HEK293T (cell line): ENCODE measurements around the gene MB.

ENCODE experiments used
- CTCF ChIA-PET: fragments of 350-600 bp; formaldehyde crosslinking; extraction: SDS; loops from one replicate; lab custom pipeline; 2021; ENCODE audit warnings: antibody characterized with exemption, inconsistent platforms; lab: Yijun Ruan, JAX
- POLR2A ChIA-PET: fragments of 350-600 bp; formaldehyde crosslinking; extraction: SDS; loops from one replicate; lab custom pipeline; 2020; ENCODE audit warnings: antibody characterized with exemption, inconsistent platforms; lab: Yijun Ruan, JAX
- DNase-seq: peaks from one replicate; pipeline ENCODE4 v3.0.0; 2012; ENCODE audit warnings: mixed read lengths; ENCODE audit errors: extremely low spot score
- ARNT ChIP-seq: fragments of 450-650 bp; IDR thresholded peaks from 2 replicates; pipeline ENCODE4 v1.6.1; 2017; ENCODE audit warnings: mild to moderate bottlenecking
- BHLHE40 ChIP-seq: fragments of 450-650 bp; IDR thresholded peaks from 2 replicates; pipeline ENCODE4 v1.6.1; 2016; ENCODE audit warnings: mild to moderate bottlenecking, moderate library complexity, borderline replicate concordance
- CTBP1 ChIP-seq: fragments of 450-650 bp; IDR thresholded peaks from 2 replicates; pipeline ENCODE4 v1.6.1; 2016; ENCODE audit warnings: borderline replicate concordance
- ELF4 ChIP-seq: fragments of 450-650 bp; IDR thresholded peaks from 2 replicates; pipeline ENCODE4 v1.6.1; 2017; ENCODE audit warnings: antibody characterized with exemption
- FOXA1 ChIP-seq: fragments of 450-650 bp; IDR thresholded peaks from 2 replicates; pipeline ENCODE4 v1.6.1; 2016; ENCODE audit warnings: mild to moderate bottlenecking
- FOXK2 ChIP-seq: fragments of 450-650 bp; IDR thresholded peaks from 2 replicates; pipeline ENCODE4 v1.6.1; 2016; ENCODE audit warnings: mild to moderate bottlenecking
- FOXM1 ChIP-seq: fragments of 450-650 bp; IDR thresholded peaks from 2 replicates; pipeline ENCODE4 v1.6.1; 2017; ENCODE audit warnings: mild to moderate bottlenecking, borderline replicate concordance
- HDGF ChIP-seq: fragments of 450-650 bp; IDR thresholded peaks from 2 replicates; pipeline ENCODE4 v1.6.1; 2017; ENCODE audit warnings: antibody characterized with exemption, borderline replicate concordance
- L3MBTL2 ChIP-seq: fragments of 450-650 bp; conservative IDR thresholded peaks from 2 replicates; pipeline ENCODE4 v1.6.1; 2016; ENCODE audit warnings: mild to moderate bottlenecking
- LEF1 ChIP-seq: fragments of 450-650 bp; IDR thresholded peaks from 2 replicates; pipeline ENCODE4 v1.6.1; 2017; ENCODE audit warnings: mild to moderate bottlenecking, borderline replicate concordance
- NFRKB ChIP-seq: fragments of 450-650 bp; IDR thresholded peaks from 2 replicates; pipeline ENCODE4 v1.6.1; 2016; ENCODE audit warnings: mild to moderate bottlenecking, moderate library complexity
- SP1 ChIP-seq: fragments of 450-650 bp; IDR thresholded peaks from 2 replicates; pipeline ENCODE4 v1.6.1; 2017
- SUZ12 ChIP-seq: fragments of 450-650 bp; IDR thresholded peaks from 2 replicates; pipeline ENCODE4 v1.6.1; 2016; ENCODE audit warnings: mild to moderate bottlenecking
- TARDBP ChIP-seq: fragments of 450-650 bp; IDR thresholded peaks from 2 replicates; pipeline ENCODE4 v1.6.1; 2016
- ZNF384 ChIP-seq: fragments of 450-650 bp; IDR thresholded peaks from 2 replicates; pipeline ENCODE4 v1.6.1; 2016
- TF ChIP-seq, protein P1 (sequence below): fragments of 450-650 bp; IDR thresholded peaks from 2 replicates; pipeline ENCODE4 v1.6.1; 2016

Gene MB

DNA sequence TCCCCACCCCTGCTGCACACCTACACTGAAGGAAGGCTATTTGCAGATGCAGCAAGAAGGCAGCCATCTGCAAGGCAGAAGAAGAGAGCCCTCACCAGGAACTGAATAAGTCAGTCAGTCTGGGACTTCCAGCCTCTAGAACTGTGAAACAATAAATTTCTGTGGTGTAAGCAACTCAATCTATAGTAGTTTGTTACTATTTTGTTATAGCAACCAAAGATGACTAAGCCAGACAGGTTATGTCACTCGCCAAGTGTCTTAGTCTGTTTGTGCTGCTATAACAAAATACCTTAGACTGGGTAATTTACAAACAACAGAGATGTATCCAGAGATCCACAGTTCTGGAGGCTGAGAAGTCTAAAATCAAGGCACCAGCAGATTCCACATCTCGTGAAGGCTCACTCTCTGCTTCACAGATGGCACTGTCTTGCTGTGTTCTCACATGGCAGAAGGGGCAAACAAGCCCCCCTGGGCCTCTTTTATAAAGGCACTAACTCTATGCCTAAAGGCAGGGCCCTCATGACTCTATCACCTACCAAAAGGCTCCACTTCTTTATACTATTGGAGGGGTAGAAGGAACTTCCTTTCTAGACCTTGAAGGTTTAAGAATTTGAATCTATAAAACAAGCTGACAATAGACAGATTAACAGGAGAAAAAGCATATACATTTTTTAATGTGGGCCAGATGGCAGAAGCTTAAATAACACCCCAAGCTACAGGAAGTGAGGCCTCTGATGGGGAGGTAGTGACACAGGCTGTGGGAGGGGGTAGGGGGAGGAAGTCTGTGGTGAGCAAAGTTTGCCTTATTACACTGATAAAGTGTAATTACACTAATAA is 43.4 kb upstream of the MB start:
- no peak for DNase-seq
- POLR2A ChIA-PET: no interaction called here
- no peak for TF ChIP-seq BHLHE40
- TF ChIP-seq FOXM1: no peak
- CTCF ChIA-PET: no interaction called here

DNA sequence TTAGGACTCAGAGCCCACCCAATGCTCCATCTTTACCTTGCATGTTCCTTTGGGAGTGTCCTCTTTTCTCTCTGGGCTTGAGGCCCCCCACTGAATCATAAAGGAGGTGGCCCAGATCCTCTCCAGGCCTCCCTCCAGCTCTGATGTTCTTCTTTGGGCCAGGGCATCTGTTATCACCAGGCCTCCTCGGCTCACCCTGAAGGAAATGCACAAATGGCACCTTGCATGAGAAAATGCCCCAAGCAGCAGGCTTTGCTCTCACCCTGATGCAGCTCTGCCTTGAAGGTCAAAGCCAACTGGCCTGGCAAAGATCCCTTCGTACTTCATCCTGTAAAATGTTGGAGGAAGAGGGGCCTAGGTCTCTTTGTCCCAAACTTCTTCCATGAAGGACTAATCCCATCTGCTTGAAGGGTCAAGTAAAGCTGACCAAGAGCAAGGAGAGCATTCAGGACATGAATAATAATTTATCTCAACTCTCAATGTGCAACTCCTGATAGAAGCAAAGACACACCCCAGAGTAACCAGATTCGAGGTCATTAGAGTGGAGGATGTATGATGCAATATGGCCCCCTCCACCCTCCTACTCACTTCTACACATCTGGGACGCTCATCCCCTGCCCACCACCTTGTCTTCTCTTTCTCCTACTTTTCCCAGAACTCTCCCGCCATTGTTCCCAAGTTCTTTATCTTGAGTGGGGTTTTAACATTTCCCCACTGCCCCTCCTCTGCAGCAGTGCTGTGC is 40.6 kb upstream of the MB start:
- TF ChIP-seq FOXA1 (no peak), ZNF384 (no peak), BHLHE40 (no peak), NFRKB (no peak), FOXM1 (no peak), ARNT (no peak)
- ChIA-PET CTCF (interaction anchor here (0.6 kb wide), 1 partner anchor 249 kb away, joined by 4 read pairs; no protein-coding TSS in a partner anchor), POLR2A (no interaction called here)
- no peak for DNase-seq

GRCh38 chr22:35656284-35656752 is 39.2 kb upstream of the MB start:
- ChIA-PET CTCF (no interaction called here), POLR2A (no interaction called here)
- TF ChIP-seq FOXM1 (no peak), HDGF (no peak), ZNF384 (no peak), LEF1 (no peak), CTBP1 (no peak), ARNT (no peak), FOXK2 (no peak), TARDBP (no peak), ELF4 (no peak), SUZ12 (no peak), L3MBTL2 (no peak), BHLHE40 (no peak)
- TF ChIP-seq, protein P1, sequence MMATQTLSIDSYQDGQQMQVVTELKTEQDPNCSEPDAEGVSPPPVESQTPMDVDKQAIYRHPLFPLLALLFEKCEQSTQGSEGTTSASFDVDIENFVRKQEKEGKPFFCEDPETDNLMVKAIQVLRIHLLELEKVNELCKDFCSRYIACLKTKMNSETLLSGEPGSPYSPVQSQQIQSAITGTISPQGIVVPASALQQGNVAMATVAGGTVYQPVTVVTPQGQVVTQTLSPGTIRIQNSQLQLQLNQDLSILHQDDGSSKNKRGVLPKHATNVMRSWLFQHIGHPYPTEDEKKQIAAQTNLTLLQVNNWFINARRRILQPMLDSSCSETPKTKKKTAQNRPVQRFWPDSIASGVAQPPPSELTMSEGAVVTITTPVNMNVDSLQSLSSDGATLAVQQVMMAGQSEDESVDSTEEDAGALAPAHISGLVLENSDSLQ: no peak
- no peak for DNase-seq

DNA sequence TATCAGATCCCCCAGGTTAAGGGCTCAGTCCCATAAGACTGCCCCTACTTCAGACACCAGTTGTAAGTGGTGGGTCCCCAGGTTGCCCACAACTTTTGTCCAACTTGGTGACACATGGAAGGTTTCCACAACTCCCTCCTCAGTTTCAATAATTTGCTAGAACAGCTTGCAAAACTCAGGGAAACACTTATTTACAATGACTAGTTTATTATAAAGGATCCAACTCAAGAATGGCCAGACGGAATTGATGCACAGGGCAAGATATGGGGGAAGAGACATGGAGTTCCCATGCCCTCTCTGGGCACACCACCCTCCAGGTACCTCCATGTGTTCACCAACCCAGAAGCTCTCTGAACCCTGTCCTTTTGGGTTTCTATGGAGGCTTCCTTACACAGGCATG is 36.7 kb upstream of the MB start:
- ChIA-PET POLR2A (no interaction called here), CTCF (no interaction called here)
- DNase-seq: no peak
- TF ChIP-seq L3MBTL2 (no peak), FOXM1 (no peak), ELF4 (no peak), NFRKB (no peak), SUZ12 (no peak)

GRCh38 chr22:35651085-35651484 is 34.0 kb upstream of the MB start:
- DNase-seq: no peak
- CTCF ChIA-PET: no interaction called here
- TF ChIP-seq LEF1: no peak
- no peak for TF ChIP-seq ZNF384
- no peak for TF ChIP-seq SP1
- no peak for TF ChIP-seq CTBP1
- no peak for TF ChIP-seq BHLHE40
- TF ChIP-seq FOXM1: no peak
- TF ChIP-seq, protein P1: no peak
- TF ChIP-seq FOXK2: no peak
- TF ChIP-seq ARNT: no peak
- TF ChIP-seq NFRKB: no peak
- no peak for TF ChIP-seq SUZ12
- no peak for TF ChIP-seq FOXA1
- TF ChIP-seq L3MBTL2: no peak
- TF ChIP-seq ELF4: no peak
- TF ChIP-seq HDGF: no peak
- TF ChIP-seq TARDBP: no peak
- POLR2A ChIA-PET: no interaction called here

- ChIA-PET POLR2A (no interaction called here), CTCF (no interaction called here)
- DNase-seq: no peak
- TF ChIP-seq SP1: no peak
- no peak for TF ChIP-seq FOXM1
- TF ChIP-seq SUZ12: no peak
- TF ChIP-seq BHLHE40: no peak
Observed at GRCh38 chr22:35649636-35650250, 32.6 kb upstream of the MB start.
